ENCODE data around the gene PATJ.

DNA sequence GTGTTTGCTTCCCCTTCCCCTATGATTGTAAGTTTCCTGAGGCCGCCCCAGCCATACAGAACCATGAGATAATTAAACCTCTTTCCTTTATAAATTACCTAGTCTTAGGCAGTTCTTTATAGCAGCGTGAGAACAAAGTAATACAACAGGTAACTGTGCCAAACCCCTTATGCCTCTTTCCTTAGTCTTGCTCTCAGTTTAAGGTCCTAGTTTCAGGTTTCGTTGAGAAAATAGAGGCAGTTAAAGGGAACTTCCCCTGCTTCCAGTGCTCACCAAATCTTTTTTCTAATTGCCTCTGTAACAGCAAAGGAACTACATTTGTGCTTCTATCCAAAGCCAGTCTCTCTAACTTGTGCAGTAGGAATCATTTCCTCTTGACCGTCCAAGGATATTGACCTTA, 164.8 kb downstream of the PATJ start:
- TF ChIP-seq, protein P1, sequence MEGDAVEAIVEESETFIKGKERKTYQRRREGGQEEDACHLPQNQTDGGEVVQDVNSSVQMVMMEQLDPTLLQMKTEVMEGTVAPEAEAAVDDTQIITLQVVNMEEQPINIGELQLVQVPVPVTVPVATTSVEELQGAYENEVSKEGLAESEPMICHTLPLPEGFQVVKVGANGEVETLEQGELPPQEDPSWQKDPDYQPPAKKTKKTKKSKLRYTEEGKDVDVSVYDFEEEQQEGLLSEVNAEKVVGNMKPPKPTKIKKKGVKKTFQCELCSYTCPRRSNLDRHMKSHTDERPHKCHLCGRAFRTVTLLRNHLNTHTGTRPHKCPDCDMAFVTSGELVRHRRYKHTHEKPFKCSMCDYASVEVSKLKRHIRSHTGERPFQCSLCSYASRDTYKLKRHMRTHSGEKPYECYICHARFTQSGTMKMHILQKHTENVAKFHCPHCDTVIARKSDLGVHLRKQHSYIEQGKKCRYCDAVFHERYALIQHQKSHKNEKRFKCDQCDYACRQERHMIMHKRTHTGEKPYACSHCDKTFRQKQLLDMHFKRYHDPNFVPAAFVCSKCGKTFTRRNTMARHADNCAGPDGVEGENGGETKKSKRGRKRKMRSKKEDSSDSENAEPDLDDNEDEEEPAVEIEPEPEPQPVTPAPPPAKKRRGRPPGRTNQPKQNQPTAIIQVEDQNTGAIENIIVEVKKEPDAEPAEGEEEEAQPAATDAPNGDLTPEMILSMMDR (IDR thresholded peaks at IDR 0.05; ENCODE audit: insufficient read depth, low read length, poor library complexity, severe bottlenecking) = no peak
- no peak for TF ChIP-seq EZH2phosphoT487 (conservative IDR thresholded peaks at IDR 0.05; ENCODE audit: low read length)

Data from SU-DHL-6 (cell line).